ENCODE data around the gene ZSCAN5C.
A peak's percentile ranks its signal among the peaks of the same experiment; 100 is the strongest.
"Not testable (repeated sequence)": the region's sequence is repeated elsewhere in the genome, so short reads cannot be mapped to it uniquely, and the experiment has no call there.

Gene ZSCAN5C

GRCh38 chr19:56199687-56200086 is 2.4 kb upstream of the ZSCAN5C start:
- H3K27me3 ChIP-seq (ENCODE audit: insufficient read depth, low read length, poor library complexity, severe bottlenecking): no peaks in the 10 kb centered on the region
- TF ChIP-seq EZH2phosphoT487 (IDR thresholded peaks at IDR 0.05; ENCODE audit: borderline replicate concordance) (no peak), CTCF (conservative IDR thresholded peaks at IDR 0.05; ENCODE audit: low read length) (no peak)
- no peak overlapping the region for H3K4me3 ChIP-seq (ENCODE audit: low read length, poor library complexity, severe bottlenecking)
- H3K9me2 ChIP-seq (replicated peaks; ENCODE audit: low read depth, low read length): no peaks in the 10 kb centered on the region
- no peaks in the 10 kb centered on the region for H3K9me3 ChIP-seq (ENCODE audit: insufficient read depth, low read depth, low read length)
- no peak overlapping the region for H2AFZ ChIP-seq (ENCODE audit: low read length)
- H3K9ac ChIP-seq (ENCODE audit: low read depth, low read length, poor library complexity, severe bottlenecking): no peak overlapping the region
- no peaks in the 10 kb centered on the region for H3K4me1 ChIP-seq (ENCODE audit: insufficient read depth, low read length, poor library complexity, severe bottlenecking)
- no peaks in the 10 kb centered on the region for H4K20me1 ChIP-seq (ENCODE audit: insufficient read depth, low read length, poor library complexity, severe bottlenecking)
- no peaks in the 10 kb centered on the region for H3K36me3 ChIP-seq (ENCODE audit: insufficient read depth, low read length)
- H3F3A ChIP-seq (ENCODE audit: low read depth): no peaks in the 10 kb centered on the region
- H3K4me2 ChIP-seq (ENCODE audit: low read depth, low read length, poor library complexity, severe bottlenecking): no peak overlapping the region
- no peaks in the 10 kb centered on the region for H3K79me2 ChIP-seq (ENCODE audit: insufficient read depth, low read length)

- H3K9me2 ChIP-seq (replicated peaks; ENCODE audit: low read depth, low read length); H3K36me3 ChIP-seq (ENCODE audit: insufficient read depth, low read length); H3K9me3 ChIP-seq (ENCODE audit: insufficient read depth, low read depth, low read length); H3K4me1 ChIP-seq (ENCODE audit: insufficient read depth, low read length, poor library complexity, severe bottlenecking); H3K4me2 ChIP-seq (ENCODE audit: low read depth, low read length, poor library complexity, severe bottlenecking); H4K20me1 ChIP-seq (ENCODE audit: insufficient read depth, low read length, poor library complexity, severe bottlenecking); H3K79me2 ChIP-seq (ENCODE audit: insufficient read depth, low read length); H3K9ac ChIP-seq (ENCODE audit: low read depth, low read length, poor library complexity, severe bottlenecking); H3K27me3 ChIP-seq (ENCODE audit: insufficient read depth, low read length, poor library complexity, severe bottlenecking); H2AFZ ChIP-seq (ENCODE audit: low read length); H3F3A ChIP-seq (ENCODE audit: low read depth); H3K4me3 ChIP-seq (ENCODE audit: low read length, poor library complexity, severe bottlenecking): not testable (repeated sequence)
- TF ChIP-seq CTCF (conservative IDR thresholded peaks at IDR 0.05; ENCODE audit: low read length): peak; percentile 23
Measured at GRCh38 chr19:56207581-56207980, 5.5 kb downstream of the ZSCAN5C start.

GRCh38 chr19:56209091-56209490 is 7.0 kb downstream of the ZSCAN5C start:
- H3F3A ChIP-seq (ENCODE audit: low read depth): no peaks in the 10 kb centered on the region
- no peak overlapping the region for H2AFZ ChIP-seq (ENCODE audit: low read length)
- no peaks in the 10 kb centered on the region for H4K20me1 ChIP-seq (ENCODE audit: insufficient read depth, low read length, poor library complexity, severe bottlenecking)
- H3K9me3 ChIP-seq (ENCODE audit: insufficient read depth, low read depth, low read length): no peaks in the 10 kb centered on the region
- no peaks in the 10 kb centered on the region for H3K36me3 ChIP-seq (ENCODE audit: insufficient read depth, low read length)
- no peaks in the 10 kb centered on the region for H3K9me2 ChIP-seq (replicated peaks; ENCODE audit: low read depth, low read length)
- TF ChIP-seq CTCF (conservative IDR thresholded peaks at IDR 0.05; ENCODE audit: low read length) (no peak), EZH2phosphoT487 (IDR thresholded peaks at IDR 0.05; ENCODE audit: borderline replicate concordance) (no peak)
- H3K4me1 ChIP-seq (ENCODE audit: insufficient read depth, low read length, poor library complexity, severe bottlenecking): no peaks in the 10 kb centered on the region
- H3K4me2 ChIP-seq (ENCODE audit: low read depth, low read length, poor library complexity, severe bottlenecking): no peak overlapping the region
- no peaks in the 10 kb centered on the region for H3K79me2 ChIP-seq (ENCODE audit: insufficient read depth, low read length)
- H3K27me3 ChIP-seq (ENCODE audit: insufficient read depth, low read length, poor library complexity, severe bottlenecking): no peaks in the 10 kb centered on the region
- H3K9ac ChIP-seq (ENCODE audit: low read depth, low read length, poor library complexity, severe bottlenecking): no peak overlapping the region
- H3K4me3 ChIP-seq (ENCODE audit: low read length, poor library complexity, severe bottlenecking): no peak overlapping the region

GRCh38 chr19:56210036-56210435 is 8.0 kb downstream of the ZSCAN5C start:
- H3F3A ChIP-seq (ENCODE audit: low read depth); H3K79me2 ChIP-seq (ENCODE audit: insufficient read depth, low read length); H3K36me3 ChIP-seq (ENCODE audit: insufficient read depth, low read length); H4K20me1 ChIP-seq (ENCODE audit: insufficient read depth, low read length, poor library complexity, severe bottlenecking); H3K9me3 ChIP-seq (ENCODE audit: insufficient read depth, low read depth, low read length); H2AFZ ChIP-seq (ENCODE audit: low read length); H3K9ac ChIP-seq (ENCODE audit: low read depth, low read length, poor library complexity, severe bottlenecking); H3K4me1 ChIP-seq (ENCODE audit: insufficient read depth, low read length, poor library complexity, severe bottlenecking); H3K4me2 ChIP-seq (ENCODE audit: low read depth, low read length, poor library complexity, severe bottlenecking); H3K27me3 ChIP-seq (ENCODE audit: insufficient read depth, low read length, poor library complexity, severe bottlenecking); H3K9me2 ChIP-seq (replicated peaks; ENCODE audit: low read depth, low read length); H3K4me3 ChIP-seq (ENCODE audit: low read length, poor library complexity, severe bottlenecking): not testable (repeated sequence)
